Measurements from ENCODE around the gene FOXP1. TPM values are rescaled to one million over a fixed set of nuclear protein-coding genes. Genes with fewer than 3 reads are reported as not detected.
"Not testable (repeated sequence)": the region's sequence is repeated elsewhere in the genome, so short reads cannot be mapped to it uniquely, and the experiment has no call there.

Gene FOXP1
- total RNA-seq, 1 donor from 2014 or later = 41.2 TPM

GRCh38 chr3:70979983-70980645 lies 603.4 kb downstream of the FOXP1 start:
- peaks cover 47% of the 10 kb centered on the region for H3K36me3 ChIP-seq
- no peak for TF ChIP-seq CTCF (IDR thresholded peaks at IDR 0.05; ENCODE audit: borderline replicate concordance)
- H3K4me3 ChIP-seq = no peak overlapping the region
- intact Hi-C loops (cut with micrococcal nuclease) = loop anchor here (10.0 kb wide), 1 partner anchor 605 kb away; the partner anchor contains the start of gene FOXP1
- peaks cover 55% of the 10 kb centered on the region for H3K4me1 ChIP-seq
- H3K27me3 ChIP-seq (ENCODE audit: low read depth) = no peaks in the 10 kb centered on the region
- DNase-seq = no peak
- H3K27ac ChIP-seq (replicated peaks) = peak overlapping the region; percentile 86
- no peaks in the 10 kb centered on the region for H3K9me3 ChIP-seq (replicated peaks)

DNA sequence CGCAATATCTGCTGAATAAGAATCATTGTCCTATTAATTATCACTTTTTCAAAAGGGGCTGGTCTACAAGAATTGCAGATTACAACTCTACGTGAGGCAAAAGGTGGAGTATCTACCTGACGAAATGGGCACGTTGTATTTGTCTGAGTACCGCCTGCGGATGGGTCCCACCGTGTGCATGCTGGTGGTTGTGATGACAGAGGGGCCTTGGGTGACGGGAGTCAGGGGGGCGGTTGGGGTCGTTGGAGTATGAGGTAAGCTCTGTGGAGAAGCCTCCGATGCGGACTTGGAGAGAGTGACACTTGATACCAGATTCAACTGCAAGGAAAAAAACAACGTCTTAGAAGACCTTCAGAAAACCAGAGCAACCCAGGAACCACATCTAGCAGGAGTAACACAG lies 605.8 kb downstream of the FOXP1 start:
- no peak overlapping the region for H3K4me3 ChIP-seq
- H3K36me3 ChIP-seq = peaks cover 58% of the 10 kb centered on the region
- H3K27me3 ChIP-seq (ENCODE audit: low read depth) = no peaks in the 10 kb centered on the region
- intact Hi-C loops (cut with micrococcal nuclease) = no loop called here
- no peak for DNase-seq
- TF ChIP-seq CTCF (IDR thresholded peaks at IDR 0.05; ENCODE audit: borderline replicate concordance) = no peak
- peaks cover 31% of the 10 kb centered on the region for H3K4me1 ChIP-seq
- no peaks in the 10 kb centered on the region for H3K9me3 ChIP-seq (replicated peaks)
- no peak overlapping the region for H3K27ac ChIP-seq (replicated peaks)

DNA sequence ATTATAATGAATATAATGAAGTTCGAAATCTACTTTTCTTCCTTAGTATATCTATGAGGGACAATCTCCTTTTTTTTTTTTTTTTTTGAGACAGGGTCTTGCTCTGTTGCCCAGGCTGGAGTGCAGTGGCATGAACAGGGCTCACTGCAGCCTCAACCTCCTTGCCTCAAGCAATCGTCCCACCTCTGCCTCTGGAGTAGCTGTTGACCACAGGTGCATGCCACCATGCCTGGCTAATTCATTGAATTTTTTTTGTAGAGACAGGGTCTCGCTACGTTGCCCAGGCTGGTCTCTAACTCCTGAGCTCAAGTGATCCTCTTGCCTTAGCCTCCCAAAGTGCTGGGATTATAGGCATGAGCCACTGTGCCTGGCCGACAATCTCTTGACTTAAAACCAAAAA lies 607.5 kb downstream of the FOXP1 start:
- H3K4me1 ChIP-seq = peaks cover 14% of the 10 kb centered on the region
- H3K27ac ChIP-seq (replicated peaks); intact Hi-C loops (cut with micrococcal nuclease): not testable (repeated sequence)

DNA sequence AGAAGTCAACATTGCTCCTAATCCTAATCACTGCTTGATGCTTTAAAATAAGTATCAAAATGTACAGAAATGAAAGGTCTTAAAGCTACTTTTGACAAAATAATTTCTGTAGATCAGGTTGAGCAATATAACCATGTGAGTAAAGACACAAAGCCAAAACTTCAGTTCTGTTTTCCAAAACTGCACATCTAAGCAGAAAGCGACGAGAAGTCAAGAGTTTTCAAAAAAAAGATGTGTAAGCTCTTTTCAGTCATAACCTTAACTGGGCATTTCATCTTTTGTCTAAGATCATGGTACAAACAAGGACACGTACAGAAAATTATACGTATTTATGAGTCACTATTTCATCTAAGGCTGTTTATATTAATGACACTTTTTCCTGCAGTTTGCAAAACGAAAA lies 608.8 kb downstream of the FOXP1 start:
- no peak for TF ChIP-seq CTCF (IDR thresholded peaks at IDR 0.05; ENCODE audit: borderline replicate concordance)
- H3K4me3 ChIP-seq = no peak overlapping the region
- H3K36me3 ChIP-seq = peaks cover 73% of the 10 kb centered on the region
- DNase-seq = no peak
- H3K4me1 ChIP-seq = peaks cover 12% of the 10 kb centered on the region
- no peaks in the 10 kb centered on the region for H3K9me3 ChIP-seq (replicated peaks)
- no peak overlapping the region for H3K27ac ChIP-seq (replicated peaks)
- H3K27me3 ChIP-seq (ENCODE audit: low read depth) = no peaks in the 10 kb centered on the region
- intact Hi-C loops (cut with micrococcal nuclease) = no loop called here

More for the DNA sequence above, 607.5 kb downstream of the FOXP1 start:
- not testable (repeated sequence) for H3K4me3 ChIP-seq; H3K27me3 ChIP-seq (ENCODE audit: low read depth); DNase-seq; H3K9me3 ChIP-seq (replicated peaks)
- peaks cover 70% of the 10 kb centered on the region for H3K36me3 ChIP-seq

- Histone ChIP-seq H3K36me3 (peaks cover 85% of the 10 kb centered on the region), H3K9me3 (replicated peaks) (no peaks in the 10 kb centered on the region), H3K4me1 (peaks cover 19% of the 10 kb centered on the region), H3K27me3 (ENCODE audit: low read depth) (no peaks in the 10 kb centered on the region), H3K4me3 (no peak overlapping the region), H3K27ac (replicated peaks) (no peak overlapping the region)
- DNase-seq = no peak
- intact Hi-C loops (cut with micrococcal nuclease) = no loop called here
- TF ChIP-seq CTCF (IDR thresholded peaks at IDR 0.05; ENCODE audit: borderline replicate concordance) = no peak
Observed at GRCh38 chr3:70973558-70973957, 610.0 kb downstream of the FOXP1 start.

- Histone ChIP-seq H3K36me3 (peaks cover 85% of the 10 kb centered on the region), H3K4me3 (no peak overlapping the region), H3K27me3 (ENCODE audit: low read depth) (no peaks in the 10 kb centered on the region), H3K4me1 (peaks cover 26% of the 10 kb centered on the region), H3K27ac (replicated peaks) (no peak overlapping the region), H3K9me3 (replicated peaks) (no peaks in the 10 kb centered on the region)
- intact Hi-C loops (cut with micrococcal nuclease) = no loop called here
- no peak for DNase-seq
- TF ChIP-seq CTCF (IDR thresholded peaks at IDR 0.05; ENCODE audit: borderline replicate concordance) = no peak
Observed at GRCh38 chr3:70972855-70973254, 610.7 kb downstream of the FOXP1 start.
